ENCODE measurements around the gene SLIT3.

Gene SLIT3

GRCh38 chr5:169229342-169229892, 71.5 kb downstream of the SLIT3 start:
- no peaks in the 10 kb centered on the region for H3K9me3 ChIP-seq (ENCODE audit: control insufficient read depth, insufficient read depth, low read length)
- no peaks in the 10 kb centered on the region for H3K4me1 ChIP-seq (ENCODE audit: control insufficient read depth, low read length)
- no peak overlapping the region for H3K4me3 ChIP-seq (ENCODE audit: low read length)
- no peaks in the 10 kb centered on the region for H3K36me3 ChIP-seq (ENCODE audit: control insufficient read depth, low read length)
- no peaks in the 10 kb centered on the region for H3F3A ChIP-seq (ENCODE audit: control insufficient read depth, insufficient read depth)
- no peaks in the 10 kb centered on the region for H3K27me3 ChIP-seq (ENCODE audit: control insufficient read depth, low read length)
- H3K79me2 ChIP-seq (ENCODE audit: control insufficient read depth, low read length) = no peaks in the 10 kb centered on the region
- no peak for TF ChIP-seq EZH2phosphoT487 (IDR thresholded peaks at IDR 0.05; ENCODE audit: borderline replicate concordance, low read length)
- TF ChIP-seq CTCF (IDR thresholded peaks at IDR 0.05; ENCODE audit: low read depth, low read length, poor library complexity, severe bottlenecking) = no peak
- H3K27ac ChIP-seq (ENCODE audit: low read depth, low read length) = no peak overlapping the region
- H4K20me1 ChIP-seq (ENCODE audit: control insufficient read depth, insufficient read depth, low read depth, low read length) = no peaks in the 10 kb centered on the region
- no peaks in the 10 kb centered on the region for H3K9me2 ChIP-seq (replicated peaks; ENCODE audit: control insufficient read depth, low read length)
- H3K4me2 ChIP-seq (ENCODE audit: low read length) = no peak overlapping the region

- TF ChIP-seq CTCF (IDR thresholded peaks at IDR 0.05; ENCODE audit: low read depth, low read length, poor library complexity, severe bottlenecking) (no peak), EZH2phosphoT487 (IDR thresholded peaks at IDR 0.05; ENCODE audit: borderline replicate concordance, low read length) (no peak)
- H3F3A ChIP-seq (ENCODE audit: control insufficient read depth, insufficient read depth) = no peaks in the 10 kb centered on the region
- H3K4me2 ChIP-seq (ENCODE audit: low read length) = no peak overlapping the region
- no peak overlapping the region for H3K4me3 ChIP-seq (ENCODE audit: low read length)
- H3K79me2 ChIP-seq (ENCODE audit: control insufficient read depth, low read length) = no peaks in the 10 kb centered on the region
- H3K9me3 ChIP-seq (ENCODE audit: control insufficient read depth, insufficient read depth, low read length) = no peaks in the 10 kb centered on the region
- H3K36me3 ChIP-seq (ENCODE audit: control insufficient read depth, low read length) = no peaks in the 10 kb centered on the region
- no peaks in the 10 kb centered on the region for H3K27me3 ChIP-seq (ENCODE audit: control insufficient read depth, low read length)
- H4K20me1 ChIP-seq (ENCODE audit: control insufficient read depth, insufficient read depth, low read depth, low read length) = no peaks in the 10 kb centered on the region
- H3K4me1 ChIP-seq (ENCODE audit: control insufficient read depth, low read length) = no peaks in the 10 kb centered on the region
- H3K9me2 ChIP-seq (replicated peaks; ENCODE audit: control insufficient read depth, low read length) = no peaks in the 10 kb centered on the region
- no peak overlapping the region for H3K27ac ChIP-seq (ENCODE audit: low read depth, low read length)
Measured at GRCh38 chr5:169226895-169227294, 74.0 kb downstream of the SLIT3 start.

- H3K27ac ChIP-seq (ENCODE audit: low read depth, low read length) = no peak overlapping the region
- no peaks in the 10 kb centered on the region for H3K9me3 ChIP-seq (ENCODE audit: control insufficient read depth, insufficient read depth, low read length)
- H3K36me3 ChIP-seq (ENCODE audit: control insufficient read depth, low read length) = no peaks in the 10 kb centered on the region
- H3K9me2 ChIP-seq (replicated peaks; ENCODE audit: control insufficient read depth, low read length) = no peaks in the 10 kb centered on the region
- H3K4me2 ChIP-seq (ENCODE audit: low read length) = no peak overlapping the region
- no peaks in the 10 kb centered on the region for H3F3A ChIP-seq (ENCODE audit: control insufficient read depth, insufficient read depth)
- no peak overlapping the region for H3K4me3 ChIP-seq (ENCODE audit: low read length)
- TF ChIP-seq EZH2phosphoT487 (IDR thresholded peaks at IDR 0.05; ENCODE audit: borderline replicate concordance, low read length) = no peak
- TF ChIP-seq CTCF (IDR thresholded peaks at IDR 0.05; ENCODE audit: low read depth, low read length, poor library complexity, severe bottlenecking) = no peak
- H3K4me1 ChIP-seq (ENCODE audit: control insufficient read depth, low read length) = no peaks in the 10 kb centered on the region
- no peaks in the 10 kb centered on the region for H3K27me3 ChIP-seq (ENCODE audit: control insufficient read depth, low read length)
- H3K79me2 ChIP-seq (ENCODE audit: control insufficient read depth, low read length) = no peaks in the 10 kb centered on the region
- H4K20me1 ChIP-seq (ENCODE audit: control insufficient read depth, insufficient read depth, low read depth, low read length) = no peaks in the 10 kb centered on the region
Measured at GRCh38 chr5:169225830-169226356, 75.0 kb downstream of the SLIT3 start.

Data from DOHH2 (cell line).